ENCODE results near the gene C3orf38. TPM values are rescaled to one million over a fixed set of nuclear protein-coding genes. Genes with fewer than 3 reads are reported as not detected.
A peak's percentile ranks its signal among the peaks of the same experiment; 100 is the strongest.

Gene C3orf38
- total and polyA plus RNA-seq, 9 of the 15 experiments (the other 6 are each of a cell fraction or from before 2014, with no cell fraction given) = 8.7 to 22.1 (median 16.2) TPM

GRCh38 chr3:88147261-88147660, 2.5 kb upstream of the C3orf38 start:
- no peak overlapping the region for H2AFZ ChIP-seq (ENCODE audit: low read depth, low read length)
- H3K9me3 ChIP-seq (replicated peaks; ENCODE audit: control insufficient read depth, insufficient read depth, low read depth, low read length) = no peaks in the 10 kb centered on the region
- BruUV-seq (replicated peaks) = no TSS peak
- H3K79me2 ChIP-seq (ENCODE audit: control insufficient read depth, insufficient read depth, low read length) = peaks cover 63% of the 10 kb centered on the region
- CTCF ChIA-PET (ENCODE audit: low intra/inter-chr PET ratio) = no interaction called here
- FAIRE-seq = no peak
- H4K20me1 ChIP-seq (replicated peaks; ENCODE audit: control insufficient read depth, insufficient read depth, low read length) = no peaks in the 10 kb centered on the region
- no peak overlapping the region for H3K4me3 ChIP-seq
- POLR2A ChIA-PET = interaction anchor here (1.5 kb wide), 1 partner anchor 13 kb away, joined by 4 read pairs; no protein-coding TSS in a partner anchor
- no peak for ATAC-seq
- peaks cover 5 to 8% of the 10 kb centered on the region in 2 experiments; a peak in 2 of 5 replicates for H3K4me1 ChIP-seq (replicated peaks in 1 of 2; ENCODE audit: control insufficient read depth in 2 of 2, insufficient read depth in 2 of 2, low read length in 2 of 2)
- no peaks in the 10 kb centered on the region for H3K27me3 ChIP-seq (ENCODE audit: control insufficient read depth in 2 of 2, insufficient read depth in 2 of 2, low read length in 2 of 2)
- DNase-seq (ENCODE audit: extremely low read depth in 1 of 4, low spot score in 3 of 4) = peak in 1 of 4 experiments; percentile 7
- no peak overlapping the region; a peak in 1 of 4 replicates for H3K9ac ChIP-seq (ENCODE audit: insufficient read depth in 1 of 2, low read depth in 2 of 2, low read length in 2 of 2)
- H3K9me1 ChIP-seq (ENCODE audit: control insufficient read depth, insufficient read depth, low read length) = no peaks in the 10 kb centered on the region
- intact Hi-C loops (cut with micrococcal nuclease) (loop anchor here (10.0 kb wide), 1 partner anchor 352 kb away; the partner anchor contains the start of gene HTR1F), in situ Hi-C loops (cut with MboI) (no loop called here)
- TF ChIP-seq PKNOX1 (IDR thresholded peaks at IDR 0.05) = peak; percentile 31; the same call in 1 of the 2 replicates
- no peak for TF ChIP-seq MTA2 (IDR thresholded peaks at IDR 0.05; ENCODE audit: low read depth)
- no peak for TF ChIP-seq EP400 (IDR thresholded peaks at IDR 0.05)
- TF ChIP-seq ZNF140 (CRISPR knock-in tag; IDR thresholded peaks at IDR 0.05) = no peak
- no peak for TF ChIP-seq RBM15 (IDR thresholded peaks at IDR 0.05; ENCODE audit: insufficient read depth, low read length)
- TF ChIP-seq MYC (IDR thresholded peaks at IDR 0.05; ENCODE audit: low read depth, low read length) = no peak
- TF ChIP-seq MYC (CRISPR knock-in tag; IDR thresholded peaks at IDR 0.05; ENCODE audit: borderline replicate concordance, low read depth) = no peak
- TF ChIP-seq ZFPM2 (CRISPR knock-in tag; IDR thresholded peaks at IDR 0.05) = no peak
- no peak for TF ChIP-seq ELF2 (CRISPR knock-in tag; IDR thresholded peaks at IDR 0.05)
- no peak for TF ChIP-seq ZFP36 (IDR thresholded peaks at IDR 0.05; ENCODE audit: low read depth, low read length, partially characterized antibody)
- TF ChIP-seq ZNF644 (tag; IDR thresholded peaks at IDR 0.05; ENCODE audit: low read depth) = no peak
- TF ChIP-seq ZNF584 (CRISPR knock-in tag; IDR thresholded peaks at IDR 0.05; ENCODE audit: low read depth) = no peak
- no peak for TF ChIP-seq PATZ1 (CRISPR knock-in tag; IDR thresholded peaks at IDR 0.05; ENCODE audit: borderline replicate concordance)
- TF ChIP-seq NR0B1 (IDR thresholded peaks at IDR 0.05; ENCODE audit: partially characterized antibody) = no peak
- no peak for TF ChIP-seq MTF1 (CRISPR knock-in tag; IDR thresholded peaks at IDR 0.05; ENCODE audit: borderline replicate concordance)
- TF ChIP-seq MED1 (CRISPR knock-in tag; IDR thresholded peaks at IDR 0.05; ENCODE audit: borderline replicate concordance) = no peak
- no peak for TF ChIP-seq GATA2 (CRISPR knock-in tag; IDR thresholded peaks at IDR 0.05)
- TF ChIP-seq MEIS2 (IDR thresholded peaks at IDR 0.05; ENCODE audit: partially characterized antibody) = peak; percentile 16
- H3K27ac ChIP-seq (ENCODE audit: extremely low read depth, low read depth, low read length) = no peak overlapping the region
- peaks cover 8% of the 10 kb centered on the region; the same call in 2 of the 3 replicates for H3K36me3 ChIP-seq (ENCODE audit: control insufficient read depth, insufficient read depth, low read length)
- peak overlapping the region; percentile 90; the same call in 1 of the 2 replicates for H3K4me2 ChIP-seq (ENCODE audit: insufficient read depth, low read length)
